GM19328 (cell line): ENCODE data around the gene NIT1.

Experiments
- ATAC-seq: cut with Tn5 transposase; IDR thresholded peaks from one replicate; pipeline ENCODE4 v1.9.1; 2021; ENCODE audit warnings: mild to moderate bottlenecking, moderate library complexity; ENCODE audit not compliant: unreplicated experiment

NIT1 gene, protein sequence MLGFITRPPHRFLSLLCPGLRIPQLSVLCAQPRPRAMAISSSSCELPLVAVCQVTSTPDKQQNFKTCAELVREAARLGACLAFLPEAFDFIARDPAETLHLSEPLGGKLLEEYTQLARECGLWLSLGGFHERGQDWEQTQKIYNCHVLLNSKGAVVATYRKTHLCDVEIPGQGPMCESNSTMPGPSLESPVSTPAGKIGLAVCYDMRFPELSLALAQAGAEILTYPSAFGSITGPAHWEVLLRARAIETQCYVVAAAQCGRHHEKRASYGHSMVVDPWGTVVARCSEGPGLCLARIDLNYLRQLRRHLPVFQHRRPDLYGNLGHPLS

DNA sequence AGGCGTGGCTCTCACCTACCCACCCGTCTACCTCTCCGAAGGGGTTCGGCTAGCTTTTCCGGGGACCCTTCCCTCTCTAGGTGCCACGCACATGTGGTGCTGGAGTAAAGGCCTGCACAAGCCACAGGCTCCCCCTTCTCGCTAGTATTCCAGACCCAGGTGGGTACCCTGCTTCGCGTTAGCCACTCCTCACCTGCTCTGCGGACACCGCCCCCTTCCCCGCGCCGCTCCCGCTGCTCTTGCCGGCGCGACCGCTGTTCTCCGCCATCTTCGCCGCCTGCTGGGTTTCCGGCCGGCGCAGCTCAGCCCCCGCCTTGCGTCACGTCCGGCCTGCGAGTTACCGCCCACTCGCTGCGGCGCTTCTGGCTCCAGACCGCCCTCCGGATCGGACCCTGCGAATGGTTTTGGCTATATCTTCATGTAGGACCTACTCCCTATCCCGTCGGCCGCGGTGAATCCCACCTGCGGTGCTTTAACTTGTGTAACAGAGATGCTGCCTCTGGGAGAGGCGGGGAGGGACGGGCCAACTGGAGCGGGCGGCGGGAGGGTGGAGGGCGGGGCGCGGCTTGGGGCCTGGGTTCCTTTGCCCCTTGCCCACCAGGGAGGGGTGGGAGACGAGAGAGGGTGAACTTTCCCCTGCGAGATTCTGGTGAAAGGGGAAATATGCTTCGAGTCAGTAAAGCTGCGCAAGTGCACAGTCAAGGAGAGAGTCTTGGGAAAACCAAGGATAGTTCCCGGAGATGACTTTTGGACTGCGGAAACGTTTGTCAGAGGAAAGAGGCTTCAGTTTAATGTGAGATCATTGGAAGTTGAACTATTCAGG lies at the start of gene NIT1, which contains the start of gene PFDN2:
Gene NIT1, plus strand, starts transcription at position 347 of the 823 bp plus-strand sequence. Its CDS starts 72 bp downstream, at position 419.
Gene PFDN2, minus strand, starts transcription at position 279 of the 823 bp plus-strand sequence. Its CDS starts 11 bp downstream, at position 268.
- ATAC-seq, result peak; percentile 81

DNA sequence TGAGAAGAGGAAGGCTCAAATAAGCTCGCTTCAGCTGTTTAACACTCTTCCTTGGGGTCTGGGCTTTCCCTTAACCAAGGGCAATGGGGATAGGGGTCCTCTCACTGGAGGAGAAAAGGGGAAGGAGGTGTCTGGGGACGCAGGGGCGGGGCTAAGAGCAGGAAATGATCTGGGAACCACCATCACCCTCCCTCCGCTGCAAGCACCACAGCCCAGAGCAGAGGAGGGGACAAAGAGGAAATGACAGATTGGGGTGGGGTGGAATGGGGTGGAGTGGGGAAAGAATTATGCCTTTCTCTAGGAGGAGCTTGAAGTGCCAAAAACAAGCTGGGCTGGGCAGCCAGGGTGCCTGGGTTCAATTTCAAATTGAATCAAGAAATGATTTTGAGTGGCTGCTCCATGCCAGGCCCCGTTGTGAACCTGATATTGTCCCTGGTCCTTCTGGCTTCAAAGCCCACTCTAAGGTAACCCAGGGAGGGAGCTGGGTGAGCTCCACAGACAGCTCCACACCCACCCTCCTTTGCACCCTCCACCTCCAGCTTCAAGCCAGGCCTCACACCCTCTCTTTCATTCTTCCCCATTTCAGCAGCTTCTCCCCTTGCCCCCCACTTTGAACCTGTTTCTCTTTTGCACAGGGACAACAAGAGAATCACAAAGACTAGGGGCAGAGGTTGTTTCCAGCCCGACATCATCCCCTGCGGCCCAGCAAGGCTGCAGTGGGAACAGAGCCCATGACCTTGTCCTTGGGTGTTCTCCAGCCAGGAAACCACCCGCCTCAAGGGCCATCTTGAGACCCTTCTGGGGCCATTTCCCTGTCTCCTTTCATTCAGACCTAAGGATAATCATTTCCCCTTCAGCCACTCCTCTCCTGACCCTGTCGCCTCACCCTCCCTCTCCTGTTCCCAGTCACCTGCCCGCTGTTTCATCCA lies 49.3 kb upstream of the NIT1 start:
- ATAC-seq, result no peak

DNA sequence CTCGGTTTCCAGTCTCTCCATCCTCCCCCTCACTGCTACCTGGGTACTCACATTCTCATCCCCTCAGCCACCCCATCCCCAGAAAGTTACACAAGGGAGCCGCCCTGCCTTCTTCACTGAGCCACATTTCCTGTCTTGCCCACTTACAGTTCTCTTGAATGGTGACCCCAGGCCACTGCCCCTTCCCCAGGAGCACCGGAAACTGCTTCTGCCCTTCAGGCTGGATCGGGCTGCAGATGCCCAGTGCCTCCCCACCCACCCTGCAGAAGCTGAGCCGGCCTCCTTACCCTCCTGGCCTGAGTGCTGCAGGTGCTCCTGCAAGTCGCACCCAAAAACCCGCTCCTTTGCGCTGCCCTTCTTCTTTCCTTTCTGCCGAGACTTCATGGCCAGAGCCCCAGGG lies 48.7 kb upstream of the NIT1 start:
- ATAC-seq, result no peak

DNA sequence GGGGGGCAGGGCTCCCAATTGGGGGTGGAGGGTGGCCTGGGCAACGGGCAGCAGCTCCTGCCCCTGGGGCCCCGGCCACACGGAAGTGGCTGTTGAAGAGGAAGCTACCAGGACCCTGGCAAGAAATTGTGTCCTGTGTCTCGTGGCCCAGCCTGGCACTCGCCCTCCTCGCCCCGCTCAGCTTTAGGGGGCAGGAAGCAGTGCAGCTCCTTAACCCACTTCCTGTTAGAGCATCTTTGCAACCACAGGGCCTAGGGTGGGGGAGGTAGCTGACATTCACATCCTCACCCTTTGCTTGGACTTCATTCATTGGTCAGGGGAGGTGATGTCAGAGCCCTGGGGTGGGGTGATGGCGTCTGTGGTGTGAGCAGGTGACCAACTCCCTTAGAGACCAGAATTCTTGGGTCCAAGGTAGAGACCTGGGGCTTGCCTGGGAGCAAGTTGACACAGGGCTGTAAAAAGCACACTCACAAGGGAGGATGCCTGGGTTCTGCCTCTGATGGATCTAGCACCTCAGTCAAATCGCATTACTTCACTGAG lies 48.1 kb upstream of the NIT1 start, which contains the start of gene ARHGAP30:
Gene ARHGAP30, minus strand, starts transcription at position 161 of the 540 bp plus-strand sequence. CDS start 267 bp downstream, outside the sequence.
- peak; percentile 85 for ATAC-seq

DNA sequence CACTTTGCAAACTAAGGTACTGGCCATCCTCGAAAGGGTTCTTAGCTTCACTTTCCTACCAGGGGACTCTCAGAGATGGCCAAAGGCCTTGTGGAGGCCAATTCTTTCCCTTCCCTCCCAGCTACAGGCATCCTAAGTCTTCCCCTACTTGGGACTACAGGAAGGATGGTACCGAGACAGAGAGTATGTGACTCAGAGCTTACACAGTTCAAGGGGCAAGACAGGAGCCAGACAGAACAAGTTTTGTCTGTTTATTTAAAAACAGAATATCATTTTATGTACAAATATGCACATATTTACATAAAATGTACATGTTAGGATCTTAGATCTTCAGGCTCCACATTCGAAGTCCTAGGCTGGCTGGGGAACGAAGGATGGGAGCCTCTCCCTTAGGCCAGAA lies 47.1 kb upstream of the NIT1 start:
- ATAC-seq, result no peak

DNA sequence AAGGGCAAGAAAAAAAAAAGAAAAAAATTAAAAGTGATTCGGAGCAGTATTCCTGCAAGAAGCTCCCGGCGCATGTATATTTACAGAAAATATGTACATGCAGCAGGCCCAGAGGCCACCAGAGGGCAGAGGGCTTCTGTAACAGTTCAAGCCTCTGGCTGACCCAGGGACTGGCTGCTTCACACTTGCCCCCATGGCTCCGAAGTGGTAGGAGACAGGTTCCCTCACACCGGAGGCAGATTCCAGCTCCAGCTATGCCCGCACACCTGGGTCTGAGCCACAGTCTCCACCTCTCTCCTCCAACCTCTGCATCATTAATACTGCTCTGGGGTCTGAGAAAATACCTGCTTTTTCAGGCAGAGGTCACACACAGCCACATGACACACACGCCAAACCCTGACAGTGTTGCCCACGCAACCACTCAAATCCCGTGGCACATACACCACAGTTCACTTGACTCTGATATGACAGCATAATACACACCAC lies 46.0 kb upstream of the NIT1 start:
- no peak for ATAC-seq

DNA sequence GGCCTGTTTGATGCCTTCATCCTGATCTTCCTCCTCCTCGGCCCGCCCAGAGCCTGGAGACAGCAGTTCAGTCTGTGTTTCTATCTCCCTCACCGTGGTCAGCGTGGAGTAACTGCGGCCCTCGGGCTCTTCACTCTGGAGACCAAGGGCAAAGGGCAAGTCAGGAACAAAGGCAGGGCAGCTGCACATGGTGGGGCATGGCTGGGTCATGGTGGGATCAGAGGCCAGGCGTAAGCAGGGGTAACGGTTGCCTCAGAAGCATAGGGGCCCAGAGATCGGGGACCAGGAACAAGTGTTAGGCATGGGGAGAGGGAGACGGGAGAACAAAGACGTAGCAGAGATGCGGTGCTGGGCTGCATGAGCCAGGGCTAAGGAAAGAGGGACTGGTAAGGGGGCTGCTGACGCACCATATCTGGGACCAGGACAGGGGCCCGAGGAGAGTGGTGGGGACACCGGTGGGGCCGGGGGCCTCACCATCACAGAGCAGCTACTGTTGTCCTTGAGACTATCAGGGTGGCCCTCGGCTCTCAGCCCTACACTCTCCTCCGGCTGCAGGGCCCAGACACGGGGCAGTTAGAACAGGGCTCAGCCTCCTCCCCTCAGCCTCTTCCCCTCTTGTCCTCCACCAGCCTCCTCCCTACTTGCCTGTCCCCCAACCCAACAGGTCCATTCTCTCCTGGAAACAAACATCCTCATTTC lies 45.0 kb upstream of the NIT1 start:
- ATAC-seq, result no peak

DNA sequence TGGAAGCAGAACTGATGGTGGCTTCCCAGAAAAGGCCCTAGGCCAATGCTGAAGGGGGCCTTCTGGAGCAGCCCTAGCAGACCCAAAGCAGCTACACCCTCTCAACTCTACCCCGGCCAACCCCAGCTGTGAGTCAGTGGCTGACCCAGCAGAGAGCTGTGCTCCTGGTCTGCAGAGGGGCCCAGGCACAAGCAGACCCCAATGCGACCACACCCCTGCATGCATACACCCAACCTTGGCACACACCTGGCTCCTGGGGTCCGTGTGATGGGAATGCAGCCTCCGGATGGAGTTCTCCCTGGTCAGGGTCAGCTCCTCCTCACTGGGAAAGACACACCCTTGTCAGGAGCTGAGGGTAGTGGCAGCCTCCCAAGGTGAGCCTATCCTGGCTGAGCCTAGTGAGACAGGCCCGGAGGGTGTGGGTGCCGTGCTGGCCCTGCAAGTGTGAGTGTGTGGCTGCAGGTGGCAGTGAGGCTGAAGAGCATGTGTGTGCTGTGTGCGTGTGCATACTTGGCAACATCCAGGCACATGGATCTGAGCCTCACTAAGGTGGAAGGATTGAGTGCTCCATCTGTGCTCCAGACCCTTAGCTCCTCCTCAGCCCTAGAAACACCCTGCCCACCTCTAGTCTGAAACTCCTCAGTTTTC lies 44.3 kb upstream of the NIT1 start:
- no peak for ATAC-seq

DNA sequence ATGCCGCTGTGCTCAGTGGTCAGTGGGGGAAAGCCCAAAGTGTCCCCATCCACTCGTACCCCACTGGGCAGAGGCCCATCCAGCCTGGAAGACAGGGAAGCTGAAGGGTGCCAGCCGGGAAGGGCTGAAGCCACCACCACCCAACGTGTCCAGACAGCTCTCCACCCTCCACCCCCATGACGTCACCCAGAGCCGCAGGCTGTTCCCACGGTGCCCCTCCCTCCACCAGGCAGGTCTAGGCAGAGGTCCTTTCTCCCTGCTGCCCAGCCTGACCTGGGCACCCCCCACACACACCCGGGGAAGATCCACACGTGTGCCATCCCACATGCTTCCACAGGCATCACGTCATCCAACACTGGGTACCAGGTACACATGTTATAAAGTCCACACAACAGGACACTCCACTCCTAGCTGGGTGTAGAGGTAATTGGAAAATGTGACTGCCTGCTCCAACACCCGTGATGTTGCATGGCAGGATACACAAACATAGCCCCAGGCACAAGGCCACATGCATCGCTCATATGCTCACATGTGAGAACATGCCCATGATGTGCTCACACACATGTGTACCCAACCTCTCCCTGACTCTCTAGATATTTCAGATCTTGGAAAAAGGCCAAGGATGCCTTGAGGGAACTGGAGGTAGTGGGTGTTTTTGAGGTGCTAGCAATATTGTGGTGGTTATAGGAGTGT lies 43.1 kb upstream of the NIT1 start:
- no peak for ATAC-seq

DNA sequence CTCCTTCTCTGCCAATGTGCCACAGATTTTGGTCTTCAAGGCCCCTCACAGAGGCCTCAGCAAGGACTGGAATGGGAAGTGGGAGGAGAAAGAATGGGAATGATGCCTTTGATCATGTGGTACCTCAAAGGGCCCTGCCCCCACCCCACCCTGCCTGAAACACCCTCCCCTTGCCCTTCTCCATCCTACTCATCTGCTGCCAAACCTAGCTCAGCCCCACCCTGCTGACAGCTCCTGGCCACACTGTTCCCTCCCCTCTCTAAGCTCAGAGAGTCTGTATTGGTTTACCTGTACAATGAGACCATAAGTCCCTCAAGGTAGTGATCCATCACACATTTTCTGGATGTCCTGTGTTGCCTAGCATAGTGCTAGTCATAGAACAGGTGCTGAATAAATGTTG lies 41.5 kb upstream of the NIT1 start:
- no peak for ATAC-seq

DNA sequence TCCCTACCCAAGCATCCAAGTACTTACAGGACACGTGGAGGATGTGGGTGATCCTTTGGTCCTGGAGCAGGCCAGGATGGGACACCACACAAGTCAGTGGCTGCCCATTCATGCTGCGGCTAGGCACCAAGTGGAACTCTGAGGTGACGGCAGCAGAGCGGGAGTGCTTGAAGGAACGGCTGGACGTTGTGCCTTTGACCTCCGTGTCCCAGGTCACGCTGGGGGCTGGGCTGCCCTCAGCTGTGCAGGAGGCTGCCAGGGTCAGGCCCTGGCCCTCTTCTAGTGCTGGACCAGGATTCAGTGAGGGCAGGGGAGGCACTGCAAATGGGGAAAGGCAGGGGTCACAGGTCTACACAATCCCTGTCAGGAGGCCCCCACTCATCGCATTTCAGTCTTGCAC lies 40.5 kb upstream of the NIT1 start:
- no peak for ATAC-seq

DNA sequence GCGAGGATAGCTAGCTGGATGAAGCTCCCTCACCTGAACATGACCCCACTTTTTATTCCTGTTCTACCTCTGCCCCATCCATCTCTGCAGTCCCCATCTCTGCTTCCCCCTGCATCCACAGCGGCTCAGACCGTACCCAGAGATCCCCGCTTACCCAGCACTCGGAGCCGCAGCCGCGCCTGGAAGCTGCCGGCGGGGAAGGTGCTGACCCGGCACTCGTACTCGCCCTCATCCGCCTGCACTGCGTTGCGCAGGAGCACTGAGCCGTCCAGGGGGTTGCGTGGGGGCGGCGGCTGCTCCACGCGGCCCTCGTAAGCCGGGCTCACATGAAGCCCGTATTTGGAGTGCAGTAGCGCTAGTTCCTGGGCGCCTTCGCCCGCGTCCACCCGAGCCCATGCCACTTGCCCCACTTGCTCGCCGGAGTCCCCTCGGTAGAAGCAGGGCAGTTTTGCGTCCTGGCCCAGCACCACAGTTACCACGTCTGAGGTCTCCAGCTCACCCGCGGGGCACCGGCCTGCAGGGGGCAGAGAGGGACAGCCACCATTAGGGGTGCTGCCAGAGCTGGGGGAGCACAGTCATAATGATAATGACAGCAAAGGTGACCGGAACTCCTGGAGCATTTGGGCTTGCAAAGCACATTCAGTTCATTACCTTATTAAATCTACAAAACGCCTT lies 38.3 kb upstream of the NIT1 start:
- ATAC-seq, result no peak

DNA sequence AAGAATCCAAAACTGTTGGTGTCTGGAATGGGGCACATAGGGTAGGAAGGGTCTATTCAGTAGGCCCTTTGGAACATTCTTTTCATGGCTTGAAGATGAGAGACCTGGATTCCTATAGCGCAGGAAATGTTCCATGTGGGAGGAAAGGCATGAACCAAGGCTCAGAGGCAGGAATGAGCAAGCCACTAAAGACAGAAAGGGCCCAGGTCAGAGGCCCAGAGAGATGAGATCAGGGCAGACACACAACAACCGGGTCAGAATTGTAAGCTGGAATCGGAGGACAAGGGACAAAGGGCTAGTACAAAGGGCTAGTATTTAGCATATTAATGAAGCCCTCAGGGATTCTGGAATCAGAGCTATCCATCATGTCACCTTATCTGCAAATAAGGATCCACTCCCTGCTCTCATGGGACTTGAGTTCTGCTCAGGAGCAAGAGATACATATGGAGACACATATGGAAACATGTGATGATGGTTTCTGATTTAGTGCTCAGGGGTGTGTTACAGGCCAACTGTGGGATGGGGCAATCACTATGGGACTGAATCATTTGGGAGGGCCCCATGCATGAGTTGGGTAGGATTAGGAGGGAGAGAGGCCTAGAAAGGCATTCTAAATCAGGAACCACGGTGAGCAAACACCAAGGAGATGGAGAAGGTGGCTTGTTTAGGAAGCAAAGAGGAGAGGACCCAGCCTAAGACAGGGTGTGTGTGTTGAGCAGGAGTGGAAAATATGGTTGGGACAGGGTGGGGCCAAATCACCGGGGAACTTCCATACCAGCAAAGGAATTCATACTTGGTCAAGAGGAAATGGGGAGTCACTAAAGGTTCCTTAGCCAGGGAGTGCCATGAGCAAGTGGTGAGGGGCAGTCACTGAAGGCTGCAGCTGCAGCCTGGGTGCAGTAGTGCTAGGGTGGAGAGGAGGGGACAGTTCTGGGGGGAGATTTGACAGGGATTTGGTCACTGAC lies 37.2 kb upstream of the NIT1 start:
- no peak for ATAC-seq

DNA sequence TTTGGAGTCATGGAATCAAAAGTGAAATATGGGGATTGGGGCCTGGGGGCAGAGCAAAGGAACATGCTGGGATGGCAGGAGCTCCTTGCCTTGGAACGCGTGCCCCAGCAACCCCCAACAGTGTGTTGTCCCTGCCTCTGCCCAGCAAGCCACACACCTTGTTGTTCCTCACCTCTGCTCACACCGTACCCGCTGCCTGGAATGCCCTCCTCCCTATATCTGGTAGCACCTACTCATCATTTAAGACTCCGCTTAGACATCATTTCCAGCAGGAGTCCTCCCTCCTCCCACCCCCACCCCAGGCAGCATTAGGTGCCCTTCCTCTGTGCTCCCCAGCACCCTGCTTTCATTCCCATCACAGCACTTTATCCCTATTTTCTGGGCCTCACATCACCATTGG lies 36.4 kb upstream of the NIT1 start:
- no peak for ATAC-seq

DNA sequence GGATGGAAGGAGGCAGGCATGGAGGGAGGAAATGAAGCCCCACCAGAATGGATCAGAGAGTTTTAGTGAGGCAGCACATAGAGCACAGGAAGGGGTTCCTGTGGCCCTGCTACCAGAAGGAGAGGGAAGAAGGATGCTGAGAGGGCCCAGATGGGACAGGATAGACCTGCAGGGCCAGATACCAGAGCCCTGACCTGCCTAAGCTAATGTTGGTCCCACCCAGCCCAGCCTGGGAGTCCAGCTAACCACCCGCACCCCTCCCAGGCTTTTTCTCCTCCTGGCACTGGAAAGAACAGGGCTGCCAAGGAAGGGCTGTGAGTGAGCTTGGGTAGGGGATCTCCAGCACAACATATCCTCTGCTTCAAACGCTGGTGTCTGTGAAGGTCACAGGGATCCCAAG lies 35.4 kb upstream of the NIT1 start:
- no peak for ATAC-seq

DNA sequence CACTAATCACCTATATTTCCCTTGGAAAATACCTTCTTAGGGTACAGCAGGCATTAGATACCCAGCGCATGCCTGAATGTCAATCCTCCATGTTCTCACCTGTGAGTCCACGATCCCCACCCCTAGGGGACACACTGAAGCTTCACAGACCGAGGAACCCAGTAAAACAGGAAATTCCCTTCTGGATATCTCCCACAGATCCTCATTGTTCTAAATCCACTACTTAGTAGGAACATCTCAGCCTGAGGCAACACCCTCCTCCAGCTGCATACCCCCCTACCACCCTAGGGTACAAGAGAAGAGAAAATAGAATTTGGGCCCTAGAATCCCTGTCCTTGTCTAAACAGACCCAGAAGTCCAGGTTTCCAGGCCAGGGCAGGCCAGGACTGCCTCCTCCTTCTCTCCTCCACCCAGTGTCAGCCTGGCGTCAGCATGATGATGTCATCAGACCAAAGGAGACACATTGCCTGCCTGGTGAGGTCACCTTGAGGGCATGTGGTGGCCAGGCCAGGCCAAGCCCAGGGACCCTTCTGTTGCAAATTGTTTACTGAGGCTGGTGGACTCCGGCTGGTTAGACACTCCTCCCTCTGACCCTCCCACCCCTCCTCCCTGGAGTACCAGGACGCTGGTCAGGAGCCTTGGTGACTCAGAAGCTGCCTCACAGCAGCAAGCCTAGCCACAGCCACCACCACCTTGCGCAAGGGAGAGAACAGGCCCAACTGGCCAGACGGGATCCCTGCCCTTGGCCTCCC lies 34.7 kb upstream of the NIT1 start:
- ATAC-seq, result no peak
